Kidney capillary endothelial cell (primary cell): ENCODE results near the gene SPHKAP.
"Not testable (repeated sequence)": the region's sequence is repeated elsewhere in the genome, so short reads cannot be mapped to it uniquely, and the experiment has no call there.

Experiments used
- DNase-seq: peaks from one replicate; pipeline ENCODE4 v3.0.0-alpha.2; 2018; ENCODE audit warnings: low spot score

The SPHKAP gene, protein sequence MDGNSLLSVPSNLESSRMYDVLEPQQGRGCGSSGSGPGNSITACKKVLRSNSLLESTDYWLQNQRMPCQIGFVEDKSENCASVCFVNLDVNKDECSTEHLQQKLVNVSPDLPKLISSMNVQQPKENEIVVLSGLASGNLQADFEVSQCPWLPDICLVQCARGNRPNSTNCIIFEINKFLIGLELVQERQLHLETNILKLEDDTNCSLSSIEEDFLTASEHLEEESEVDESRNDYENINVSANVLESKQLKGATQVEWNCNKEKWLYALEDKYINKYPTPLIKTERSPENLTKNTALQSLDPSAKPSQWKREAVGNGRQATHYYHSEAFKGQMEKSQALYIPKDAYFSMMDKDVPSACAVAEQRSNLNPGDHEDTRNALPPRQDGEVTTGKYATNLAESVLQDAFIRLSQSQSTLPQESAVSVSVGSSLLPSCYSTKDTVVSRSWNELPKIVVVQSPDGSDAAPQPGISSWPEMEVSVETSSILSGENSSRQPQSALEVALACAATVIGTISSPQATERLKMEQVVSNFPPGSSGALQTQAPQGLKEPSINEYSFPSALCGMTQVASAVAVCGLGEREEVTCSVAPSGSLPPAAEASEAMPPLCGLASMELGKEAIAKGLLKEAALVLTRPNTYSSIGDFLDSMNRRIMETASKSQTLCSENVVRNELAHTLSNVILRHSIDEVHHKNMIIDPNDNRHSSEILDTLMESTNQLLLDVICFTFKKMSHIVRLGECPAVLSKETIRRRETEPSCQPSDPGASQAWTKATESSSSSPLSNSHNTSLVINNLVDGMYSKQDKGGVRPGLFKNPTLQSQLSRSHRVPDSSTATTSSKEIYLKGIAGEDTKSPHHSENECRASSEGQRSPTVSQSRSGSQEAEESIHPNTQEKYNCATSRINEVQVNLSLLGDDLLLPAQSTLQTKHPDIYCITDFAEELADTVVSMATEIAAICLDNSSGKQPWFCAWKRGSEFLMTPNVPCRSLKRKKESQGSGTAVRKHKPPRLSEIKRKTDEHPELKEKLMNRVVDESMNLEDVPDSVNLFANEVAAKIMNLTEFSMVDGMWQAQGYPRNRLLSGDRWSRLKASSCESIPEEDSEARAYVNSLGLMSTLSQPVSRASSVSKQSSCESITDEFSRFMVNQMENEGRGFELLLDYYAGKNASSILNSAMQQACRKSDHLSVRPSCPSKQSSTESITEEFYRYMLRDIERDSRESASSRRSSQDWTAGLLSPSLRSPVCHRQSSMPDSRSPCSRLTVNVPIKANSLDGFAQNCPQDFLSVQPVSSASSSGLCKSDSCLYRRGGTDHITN (N-terminal part only)

DNA sequence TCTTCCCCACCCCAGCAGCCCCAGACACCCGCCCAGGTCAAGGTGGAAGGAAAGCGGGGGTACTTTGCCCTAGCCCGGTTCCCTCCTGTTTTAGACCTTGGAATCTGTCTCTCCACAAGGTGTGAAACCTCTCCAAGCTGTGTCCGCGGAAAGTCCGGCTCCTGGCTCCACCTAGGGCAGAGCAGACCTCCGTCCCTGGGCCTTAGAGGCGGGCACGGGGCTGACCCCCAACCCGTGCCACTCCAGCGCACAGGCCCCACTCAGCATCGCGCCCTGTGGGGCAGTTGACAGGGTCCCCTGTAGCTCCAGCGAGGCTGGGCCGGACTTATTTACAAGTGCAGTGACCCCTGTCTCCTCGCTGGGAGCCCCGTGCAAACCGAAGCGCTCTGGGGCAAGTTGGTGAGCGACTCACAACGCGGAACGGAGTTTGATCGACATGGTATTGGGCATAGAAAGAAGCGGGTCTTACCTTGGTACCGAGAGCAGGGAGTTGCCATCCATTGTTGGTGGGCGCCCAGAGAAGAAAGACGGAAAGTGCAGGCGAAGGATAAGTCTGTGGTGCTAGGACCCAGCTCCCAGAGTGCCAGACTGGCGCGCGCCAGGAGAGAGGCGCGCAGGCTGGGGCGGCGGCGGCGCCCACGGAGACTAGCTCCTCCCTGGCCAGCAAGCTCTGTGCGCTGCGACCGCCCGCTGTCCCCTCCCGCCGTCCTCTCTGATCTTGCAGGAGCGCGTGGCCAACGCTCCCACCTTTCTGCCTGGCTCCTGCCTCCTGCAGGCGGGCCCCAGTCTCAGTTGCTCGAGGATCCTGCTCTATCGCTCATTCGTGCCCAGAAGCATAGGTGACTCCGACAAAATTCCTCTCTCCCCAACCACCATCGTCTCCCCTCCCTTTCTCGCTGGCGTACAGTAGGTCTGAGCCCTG is at the start of gene SPHKAP:
Gene SPHKAP, minus strand, starts transcription at position 590 of the 922 bp plus-strand sequence. Its CDS starts 89 bp downstream, at position 501.
- DNase-seq: no peak

DNA sequence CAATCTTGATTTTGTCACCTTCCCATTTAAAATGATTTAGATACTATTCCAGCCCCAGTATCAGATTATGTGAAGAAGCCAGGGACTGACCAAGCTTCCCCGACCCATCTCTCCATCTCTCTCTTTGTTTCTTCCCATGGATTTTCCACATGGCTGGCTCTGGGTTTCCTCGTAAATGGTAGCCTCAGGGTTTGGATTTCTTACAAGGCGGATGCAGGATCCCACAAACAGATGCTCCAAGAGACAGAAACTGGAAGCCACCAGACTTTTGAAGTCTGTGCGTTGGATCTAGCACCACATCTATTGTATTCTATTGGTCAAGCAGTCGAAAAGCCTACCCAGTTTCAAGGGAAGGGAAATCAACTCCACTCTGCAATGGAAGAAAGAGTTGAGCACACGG is 46.0 kb upstream of the SPHKAP start:
- DNase-seq: no peak

GRCh38 chr2:228224410-228224809 is 42.9 kb upstream of the SPHKAP start:
- DNase-seq: no peak

DNA sequence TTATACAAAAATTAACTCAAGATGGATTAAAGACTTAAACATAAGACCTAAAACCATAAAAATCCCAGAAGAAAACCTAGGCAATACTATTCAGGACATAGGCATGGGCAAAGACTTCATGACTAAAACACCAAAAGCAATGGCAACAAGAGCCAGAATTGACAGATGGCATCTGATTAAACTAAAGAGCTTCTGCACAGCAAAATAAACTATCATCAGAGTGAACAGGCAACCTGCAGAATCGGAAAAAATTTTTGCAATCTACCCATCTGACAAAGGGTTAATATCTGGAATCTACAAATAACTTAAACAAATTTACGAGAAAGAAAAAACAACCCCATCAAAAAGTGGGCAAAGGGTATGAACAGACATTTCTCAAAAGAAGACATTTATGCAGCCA is 37.1 kb upstream of the SPHKAP start:
- DNase-seq: not testable (repeated sequence)

DNA sequence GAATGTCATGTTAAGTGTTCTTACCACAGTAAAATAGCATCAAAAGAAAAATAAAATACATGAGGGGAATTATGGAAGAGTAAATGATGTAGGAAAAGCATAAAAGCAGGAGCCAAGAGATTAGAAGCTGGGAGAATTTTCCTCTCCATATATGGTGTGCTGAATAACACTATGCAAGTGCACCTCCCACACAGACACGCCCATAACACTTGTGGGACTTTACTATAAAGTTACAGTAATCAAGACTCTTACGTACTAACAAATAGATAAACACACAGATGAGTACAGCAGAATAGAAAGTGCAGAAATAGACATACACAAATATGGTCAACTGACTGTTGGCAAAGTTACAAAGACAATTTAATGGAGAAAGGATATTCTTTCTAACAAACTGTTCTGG is 16.0 kb upstream of the SPHKAP start:
- no peak for DNase-seq

- no peak for DNase-seq
These were observed 1.0 kb downstream of the SPHKAP start for GRCh38 chr2:228180181-228181097.

DNA sequence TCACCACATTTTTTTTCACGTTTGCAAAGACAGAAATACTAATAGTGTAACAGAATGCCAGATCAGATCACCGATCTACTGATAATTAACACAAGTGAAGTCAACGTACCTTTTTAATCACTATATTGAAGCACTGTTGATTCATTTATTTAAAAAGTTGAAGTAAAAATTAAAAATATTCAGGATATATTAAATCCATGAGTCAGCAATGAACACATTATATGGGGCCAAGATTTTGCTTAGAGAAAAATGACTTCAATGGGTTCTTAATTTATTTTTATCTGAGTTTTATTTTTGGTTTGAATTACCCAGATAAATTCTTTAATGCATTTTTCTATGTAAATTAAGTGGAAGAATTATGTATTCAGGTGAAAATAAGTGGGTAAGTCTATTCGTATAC is 14.2 kb downstream of the SPHKAP start:
- no peak for DNase-seq

DNA sequence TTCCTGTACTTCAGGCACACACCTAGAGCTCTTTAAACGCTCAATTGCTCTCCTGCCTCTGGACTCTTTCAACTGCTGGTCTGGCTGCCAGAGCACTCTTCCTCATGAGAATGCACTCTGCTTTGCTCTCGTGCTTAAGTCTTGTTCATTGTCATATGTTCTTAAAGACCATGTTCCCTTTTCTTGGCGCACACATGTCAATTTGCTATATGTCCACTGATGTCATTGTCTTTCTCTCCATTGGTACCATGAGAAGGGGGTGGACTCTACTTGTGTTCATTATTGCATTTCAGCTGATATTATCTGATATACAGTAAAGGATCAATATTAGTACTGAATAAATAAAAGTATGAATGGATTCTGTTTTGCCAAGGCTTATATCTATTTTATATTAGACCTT is 16.8 kb downstream of the SPHKAP start:
- no peak for DNase-seq

- DNase-seq: no peak
These were observed 23.6 kb downstream of the SPHKAP start for GRCh38 chr2:228157841-228158240.

DNA sequence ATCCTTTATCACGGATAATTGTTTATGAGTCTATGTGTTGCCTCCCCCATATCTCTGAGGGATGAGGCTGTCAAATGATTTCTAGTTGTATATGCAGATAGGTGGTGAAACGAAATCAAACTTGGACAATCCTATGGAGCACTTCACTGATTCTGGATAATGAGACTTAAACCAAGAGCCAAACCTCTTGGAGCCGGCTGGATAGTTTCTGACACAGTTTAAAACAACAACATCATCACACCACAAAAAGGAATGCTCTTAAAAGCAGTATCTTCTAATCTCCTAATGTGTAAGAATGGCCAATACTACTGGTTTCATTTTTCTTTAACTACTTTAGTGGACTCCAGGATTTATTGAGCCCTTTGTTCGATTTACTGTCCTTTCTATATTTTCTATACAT is 36.5 kb downstream of the SPHKAP start:
- no peak for DNase-seq

GRCh38 chr2:228140934-228141528 is 40.5 kb downstream of the SPHKAP start:
- DNase-seq: no peak

DNA sequence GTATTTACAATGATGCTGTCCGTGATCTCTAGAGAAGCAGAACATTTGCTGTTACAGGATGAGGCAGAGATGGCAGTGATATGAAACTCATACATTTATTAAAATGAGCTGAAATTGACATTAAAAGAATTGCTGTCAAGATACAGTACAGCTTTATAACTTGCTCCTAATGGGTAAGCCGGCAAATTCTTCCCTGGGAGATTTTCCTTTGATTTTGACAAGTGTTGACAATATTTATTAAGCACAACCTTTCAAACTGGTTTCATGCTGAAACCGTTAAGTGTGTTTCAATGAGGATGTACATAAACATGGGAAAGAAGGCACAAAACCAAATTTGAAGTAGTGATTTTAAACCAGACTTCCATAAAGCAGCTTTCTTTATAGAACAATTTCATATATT is 45.5 kb downstream of the SPHKAP start:
- DNase-seq: no peak

- no peak for DNase-seq
These were observed 46.2 kb downstream of the SPHKAP start for GRCh38 chr2:228135300-228135699.

- DNase-seq: no peak
These were observed 49.7 kb downstream of the SPHKAP start for GRCh38 chr2:228131833-228132232.

GRCh38 chr2:228126401-228126800 is 55.1 kb downstream of the SPHKAP start:
- no peak for DNase-seq

DNA sequence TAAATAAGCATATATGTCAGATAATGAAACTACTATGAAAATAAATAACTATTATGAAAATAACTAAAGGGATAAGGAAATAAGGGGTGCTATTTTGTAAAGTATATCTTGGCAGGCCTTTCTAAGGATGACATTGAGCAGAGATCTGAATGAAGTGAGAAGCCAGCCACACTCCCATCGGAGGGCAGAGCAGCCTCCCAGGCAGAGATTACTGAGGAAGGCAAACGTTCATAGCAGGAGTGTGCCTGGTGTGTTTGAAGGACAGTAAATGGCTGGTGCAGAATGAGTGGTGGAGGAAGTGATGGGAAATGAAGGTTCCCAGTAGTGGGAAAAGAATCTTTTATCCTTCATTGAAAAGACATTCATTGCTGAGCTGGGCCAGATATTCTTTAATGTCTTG is 62.5 kb downstream of the SPHKAP start:
- no peak for DNase-seq

DNA sequence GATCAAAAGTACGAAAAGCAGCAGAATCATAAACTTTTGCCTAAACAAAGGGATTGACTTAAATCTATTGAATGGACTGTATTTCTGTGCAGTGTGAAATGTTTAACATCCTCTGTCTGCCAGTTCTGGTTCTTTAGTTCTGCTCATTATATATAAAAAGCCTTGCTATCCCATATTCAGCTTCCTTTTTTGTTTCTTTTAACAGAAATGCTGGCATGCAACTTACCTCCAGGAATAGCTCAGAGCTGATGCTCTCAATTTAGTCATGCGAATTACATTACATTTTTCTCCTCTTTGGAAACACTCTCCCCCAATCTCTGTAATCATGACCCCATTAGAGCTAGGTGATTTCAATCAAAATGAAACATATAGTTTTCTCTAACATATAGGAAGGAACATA is 73.6 kb downstream of the SPHKAP start:
- DNase-seq: no peak

- DNase-seq: no peak
These were observed 75.8 kb downstream of the SPHKAP start for GRCh38 chr2:228105526-228106250.

- DNase-seq: no peak
These were observed 77.3 kb downstream of the SPHKAP start for GRCh38 chr2:228104215-228104614.
